Measurements from ENCODE around the gene DSCAML1. TPM values are rescaled to one million over a fixed set of nuclear protein-coding genes. Genes with fewer than 3 reads are reported as not detected.
A peak's percentile ranks its signal among the peaks of the same experiment; 100 is the strongest.
"Not testable (repeated sequence)": the region's sequence is repeated elsewhere in the genome, so short reads cannot be mapped to it uniquely, and the experiment has no call there.

The DSCAML1 gene
- total RNA-seq, 1 donor from 2014 or later, result not detected

GRCh38 chr11:117398618-117399017, 398.4 kb downstream of the DSCAML1 start:
- DNase-seq (ENCODE audit: extremely low read depth, low read depth, low spot score), result not testable (repeated sequence)

DNA sequence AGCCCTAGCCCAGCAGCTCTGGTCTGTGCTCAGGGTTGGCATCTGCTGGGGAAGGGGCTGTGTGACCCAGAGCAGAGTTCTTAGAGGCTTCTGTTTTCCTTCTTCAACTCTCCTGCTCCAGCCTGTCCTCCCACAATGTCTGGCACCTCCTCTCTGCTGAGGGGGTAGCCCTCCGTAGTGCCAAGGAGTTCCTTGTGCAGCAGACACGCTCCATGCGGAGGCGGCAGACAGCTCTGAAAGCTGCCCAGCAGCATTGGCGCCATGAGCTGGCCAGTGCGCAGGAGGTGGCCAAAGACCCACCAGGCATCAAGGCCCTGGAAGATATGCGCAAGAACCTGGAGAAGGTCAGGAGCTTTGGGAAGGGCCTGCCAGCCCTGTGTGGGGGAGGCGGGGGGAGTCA, 400.0 kb downstream of the DSCAML1 start:
- no peak for DNase-seq (ENCODE audit: extremely low read depth, low read depth, low spot score)

DNA sequence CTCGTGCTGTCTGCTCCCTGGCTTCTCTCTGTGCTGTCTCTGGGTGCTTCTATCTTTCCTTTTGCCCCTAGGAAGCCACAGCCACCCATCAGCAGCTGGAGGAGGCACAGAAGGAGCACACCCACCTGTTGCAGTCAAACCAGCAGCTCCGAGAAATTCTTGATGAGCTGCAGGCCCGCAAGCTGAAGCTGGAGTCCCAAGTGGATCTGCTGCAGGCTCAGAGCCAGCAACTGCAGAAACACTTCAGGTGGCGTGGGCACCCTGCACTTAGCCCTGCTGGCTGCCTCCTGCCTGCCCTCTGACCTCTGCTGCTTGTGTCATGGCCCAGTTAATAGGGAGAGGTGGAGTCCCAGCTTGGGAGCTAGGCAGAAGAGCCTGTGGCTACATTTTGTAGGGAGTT, 401.5 kb downstream of the DSCAML1 start:
- no peak for DNase-seq (ENCODE audit: extremely low read depth, low read depth, low spot score)

DNA sequence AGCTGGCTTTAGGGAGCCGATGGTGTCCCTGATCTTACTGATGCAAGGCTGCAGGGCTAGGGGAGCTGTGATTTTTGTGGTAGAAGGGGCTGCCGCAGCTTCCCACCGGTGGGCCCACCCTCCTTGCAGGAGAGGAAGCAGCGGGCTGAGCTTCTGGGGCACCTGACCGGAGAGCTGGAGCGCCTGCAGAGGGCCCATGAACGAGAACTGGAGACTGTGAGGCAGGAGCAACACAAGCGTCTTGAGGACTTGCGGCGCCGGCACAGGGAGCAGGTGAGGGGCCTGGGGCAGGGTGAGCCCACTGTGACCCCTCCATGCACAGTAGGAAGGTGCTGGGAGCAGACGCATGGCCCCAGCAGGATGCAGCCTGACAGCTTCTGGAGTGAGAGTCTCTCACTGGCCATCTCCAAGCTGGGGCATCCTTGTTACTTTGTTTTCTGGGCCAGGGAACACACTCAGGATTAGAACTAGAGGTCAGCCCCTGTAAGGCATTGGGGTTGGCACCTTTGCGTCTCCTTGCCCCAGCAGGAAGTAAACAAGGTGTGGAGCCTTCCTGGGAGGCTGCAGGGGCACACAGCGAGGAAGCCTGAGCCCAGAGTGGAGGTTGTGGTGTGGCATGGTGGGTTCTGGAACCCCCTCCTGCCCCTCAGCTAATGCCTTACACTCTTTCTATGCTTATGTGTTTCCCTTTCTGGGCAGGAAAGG, 402.6 kb downstream of the DSCAML1 start:
- no peak for DNase-seq (ENCODE audit: extremely low read depth, low read depth, low spot score)

DNA sequence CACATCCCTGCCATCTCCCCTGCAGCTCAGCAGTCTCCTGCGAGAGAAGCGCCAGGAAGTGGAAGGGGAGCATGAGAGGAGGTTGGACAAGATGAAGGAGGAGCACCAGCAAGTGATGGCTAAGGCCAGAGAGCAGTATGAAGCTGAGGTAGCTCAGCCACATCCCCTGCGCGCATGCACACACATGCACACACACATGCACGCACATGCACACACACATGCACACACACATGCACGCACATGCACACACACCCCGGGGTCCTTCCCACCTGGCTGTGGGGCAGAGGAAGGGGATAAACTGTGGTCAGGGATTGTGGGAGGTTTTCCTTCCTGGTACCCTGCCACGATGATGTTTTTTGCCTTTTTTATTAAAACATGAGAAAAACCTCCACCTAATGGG, 404.0 kb downstream of the DSCAML1 start:
- no peak for DNase-seq (ENCODE audit: extremely low read depth, low read depth, low spot score)

GRCh38 chr11:117392001-117392690, 404.9 kb downstream of the DSCAML1 start:
- no peak for DNase-seq (ENCODE audit: extremely low read depth, low read depth, low spot score)

DNA sequence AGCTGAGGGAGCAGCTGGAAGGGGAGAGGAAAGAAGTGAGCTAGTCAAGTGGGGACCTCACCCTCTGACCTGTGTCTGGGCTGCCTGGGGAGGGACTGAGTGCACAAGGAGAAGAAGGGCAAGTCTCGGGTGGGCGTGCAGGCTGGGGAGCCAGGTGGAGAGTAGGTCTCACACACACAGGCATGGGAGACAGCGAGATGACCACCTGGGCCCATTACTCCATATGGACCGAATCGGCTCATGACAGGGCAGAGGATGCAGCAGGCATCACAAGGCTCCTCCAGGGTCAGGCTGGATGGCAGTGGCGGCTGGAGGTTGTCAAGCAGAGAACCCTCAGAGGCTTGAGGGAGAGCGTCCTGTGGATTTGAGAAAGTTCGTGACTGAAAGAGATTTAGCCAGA, 405.8 kb downstream of the DSCAML1 start:
- no peak for DNase-seq (ENCODE audit: extremely low read depth, low read depth, low spot score)

- DNase-seq (ENCODE audit: extremely low read depth, low read depth, low spot score), result no peak
These were observed 406.3 kb downstream of the DSCAML1 start for GRCh38 chr11:117390743-117391142.

GRCh38 chr11:117387992-117388755, 408.8 kb downstream of the DSCAML1 start:
- DNase-seq (ENCODE audit: extremely low read depth, low read depth, low spot score), result no peak

DNA sequence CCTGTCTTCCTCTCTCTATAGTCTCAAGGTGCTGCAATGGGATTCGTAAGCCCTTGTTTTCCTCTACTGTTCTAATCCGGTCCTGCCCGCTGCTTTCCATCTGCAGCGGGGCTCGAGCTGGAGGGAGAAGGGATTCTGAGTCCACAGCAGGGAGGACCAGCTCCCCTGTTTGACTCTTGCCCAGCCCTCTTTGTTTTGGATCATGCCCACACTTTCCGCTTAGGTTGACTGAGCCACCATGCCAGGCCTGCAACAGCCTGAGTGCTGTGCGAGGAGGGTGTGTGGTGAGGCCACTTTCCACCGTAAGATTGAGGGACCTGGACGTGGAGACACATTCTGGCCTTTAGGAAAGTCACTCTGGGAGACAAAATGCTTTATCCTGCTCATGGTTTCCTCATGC, 411.1 kb downstream of the DSCAML1 start:
- no peak for DNase-seq (ENCODE audit: extremely low read depth, low read depth, low spot score)

DNA sequence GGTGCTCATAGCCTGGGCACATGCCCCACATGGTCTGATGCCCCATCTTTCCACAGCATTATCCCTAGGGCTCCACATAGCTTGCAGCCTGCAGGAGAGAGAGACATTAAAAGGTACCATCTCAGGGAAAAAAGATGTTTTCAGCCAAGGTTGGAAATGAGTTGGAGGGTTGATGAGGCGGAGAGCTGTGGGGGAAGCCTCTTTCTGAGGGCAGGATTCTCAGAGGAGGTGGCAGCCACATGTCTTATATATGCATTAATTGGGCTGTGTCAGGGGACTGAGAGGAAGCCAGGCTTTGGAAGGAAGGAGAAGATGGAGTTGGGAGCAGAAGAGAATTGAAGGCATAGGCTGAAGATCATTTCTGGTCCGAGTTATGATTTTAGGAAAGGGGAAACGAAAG, 411.5 kb downstream of the DSCAML1 start:
- no peak for DNase-seq (ENCODE audit: extremely low read depth, low read depth, low spot score)

DNA sequence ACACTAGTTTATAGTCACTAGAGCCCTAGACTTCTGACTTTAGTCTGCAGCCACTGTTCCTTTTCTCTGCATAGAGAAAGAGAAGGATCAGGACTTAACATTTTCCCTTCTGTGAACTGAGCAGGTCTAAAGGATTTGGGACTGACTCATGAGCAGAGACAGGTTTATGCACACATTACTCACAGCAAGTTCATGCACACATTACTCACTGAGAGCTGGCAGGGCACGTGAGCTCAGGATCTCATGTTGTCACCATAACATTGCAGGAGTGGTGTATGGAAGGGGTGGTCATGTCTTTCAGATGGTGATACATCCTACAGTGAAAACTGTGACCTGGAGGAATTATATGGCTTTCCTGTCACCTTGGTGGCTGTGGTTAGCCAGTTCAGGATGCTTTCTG, 413.0 kb downstream of the DSCAML1 start:
- DNase-seq (ENCODE audit: extremely low read depth, low read depth, low spot score), result no peak

GRCh38 chr11:117382746-117383145, 414.3 kb downstream of the DSCAML1 start:
- no peak for DNase-seq (ENCODE audit: extremely low read depth, low read depth, low spot score)

DNA sequence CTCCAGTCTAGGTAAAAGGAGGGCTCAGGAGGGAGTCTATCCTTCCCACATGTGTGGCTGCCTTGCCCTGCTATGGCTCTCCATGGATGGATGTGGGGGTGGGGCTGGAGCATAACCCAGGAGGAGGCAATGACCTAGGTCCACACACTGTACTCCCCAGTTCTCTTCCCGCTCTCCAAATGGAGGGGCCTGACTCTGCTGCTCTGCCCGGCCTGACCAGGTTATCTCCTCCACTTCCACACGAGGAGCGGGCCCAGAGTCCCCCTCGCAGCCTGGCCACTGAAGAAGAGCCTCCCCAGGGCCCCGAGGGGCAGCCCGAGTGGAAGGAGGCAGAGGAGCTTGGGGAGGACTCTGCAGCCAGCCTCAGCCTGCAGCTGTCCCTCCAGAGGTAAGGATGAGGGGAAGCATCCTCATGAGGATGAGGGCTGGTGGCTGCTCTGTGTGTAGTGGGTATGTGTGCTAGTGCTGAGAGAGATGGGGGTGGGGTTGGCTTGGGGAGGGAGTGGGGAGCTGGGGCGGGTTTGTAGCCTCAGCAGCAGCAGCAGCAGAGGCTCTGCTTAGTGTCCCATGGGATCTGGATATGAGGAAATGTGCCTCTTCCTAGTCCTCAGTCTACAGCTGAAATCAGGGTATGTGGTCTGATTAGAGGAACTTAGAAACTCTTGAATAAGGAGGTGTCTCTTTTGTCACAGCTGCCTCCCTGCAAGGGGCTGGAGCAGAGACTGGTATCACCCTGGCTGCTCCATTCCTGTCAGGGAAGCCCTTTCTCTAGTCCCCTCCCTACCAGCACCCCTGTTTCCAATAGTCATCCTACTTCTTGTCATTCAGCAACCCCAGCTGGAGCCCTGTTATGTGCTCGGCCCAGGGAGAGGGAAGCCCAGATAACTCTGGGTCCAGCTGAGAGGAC, 415.3 kb downstream of the DSCAML1 start:
- no peak for DNase-seq (ENCODE audit: extremely low read depth, low read depth, low spot score)

DNA sequence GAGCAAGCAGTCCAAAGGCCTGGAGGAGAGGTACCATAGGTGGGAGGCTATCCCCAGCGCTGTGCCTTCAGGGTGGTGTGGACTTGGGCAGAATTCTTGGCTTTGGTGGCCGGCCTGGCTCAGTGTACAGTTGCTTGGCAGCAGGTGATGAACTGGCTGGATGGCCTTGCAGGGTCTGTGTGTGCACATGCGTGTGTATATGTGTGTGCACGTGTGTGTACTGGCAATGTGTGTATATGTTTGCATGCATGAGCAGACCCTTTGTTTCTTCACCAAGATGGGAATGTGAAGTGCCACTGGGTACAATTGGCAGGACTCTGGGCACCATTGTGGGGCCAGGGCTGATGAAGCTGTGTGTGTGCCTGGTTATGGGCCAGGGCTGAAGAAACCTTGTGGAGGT, 416.3 kb downstream of the DSCAML1 start:
- DNase-seq (ENCODE audit: extremely low read depth, low read depth, low spot score), result no peak

DNA sequence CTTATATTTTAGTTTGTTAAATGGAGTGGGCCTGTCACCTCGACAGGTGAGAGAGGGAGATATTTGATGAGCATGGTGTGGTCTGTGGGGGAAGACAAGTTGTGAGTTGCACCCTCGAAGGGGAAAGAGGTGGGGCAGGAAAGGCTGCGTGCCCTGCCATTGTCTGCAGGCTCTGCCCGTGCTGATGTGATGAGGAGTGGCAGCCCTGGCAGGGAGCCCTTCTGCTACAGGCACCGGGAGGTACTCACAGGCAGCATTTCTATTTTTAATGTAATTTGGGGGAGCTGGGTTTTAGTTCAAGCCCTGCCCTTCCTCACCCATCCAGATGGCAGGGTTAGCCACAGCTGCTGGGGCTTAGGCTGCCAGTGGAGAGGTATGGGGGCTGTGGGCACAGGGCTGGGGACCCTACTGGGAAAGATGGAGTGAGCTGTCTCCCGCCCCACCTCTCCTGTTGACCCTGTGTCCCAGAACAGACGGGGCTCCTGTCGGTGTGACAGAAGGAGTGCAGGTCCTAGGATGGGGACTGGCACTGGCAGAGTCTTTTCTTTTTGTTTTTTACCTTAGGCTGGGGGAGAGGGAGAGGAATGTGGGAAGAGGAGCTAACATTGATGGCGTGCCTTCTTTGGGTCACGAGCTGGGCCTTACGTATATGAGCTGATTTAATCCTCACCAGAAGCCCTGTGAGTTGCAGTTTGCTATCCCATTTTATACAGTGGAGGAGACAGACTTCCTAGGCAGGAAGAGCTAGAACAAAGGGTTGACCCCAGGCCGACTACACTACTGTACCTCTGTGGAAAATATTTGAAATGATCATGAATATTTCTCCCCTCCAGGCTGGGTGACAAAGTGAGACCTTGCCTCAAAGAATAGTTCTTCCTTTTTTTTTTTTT, 417.8 kb downstream of the DSCAML1 start:
- DNase-seq (ENCODE audit: extremely low read depth, low read depth, low spot score), result peak; percentile 37

Data from glomerular endothelial cell (primary cell).